ENCODE data around the gene HMGN4.

HMGN4 gene

GRCh38 chr6:26581164-26581915 is 43.2 kb downstream of the HMGN4 start:
- H3K4me3 ChIP-seq (ENCODE audit: low read length), result no peak overlapping the region
- TF ChIP-seq, protein P1, sequence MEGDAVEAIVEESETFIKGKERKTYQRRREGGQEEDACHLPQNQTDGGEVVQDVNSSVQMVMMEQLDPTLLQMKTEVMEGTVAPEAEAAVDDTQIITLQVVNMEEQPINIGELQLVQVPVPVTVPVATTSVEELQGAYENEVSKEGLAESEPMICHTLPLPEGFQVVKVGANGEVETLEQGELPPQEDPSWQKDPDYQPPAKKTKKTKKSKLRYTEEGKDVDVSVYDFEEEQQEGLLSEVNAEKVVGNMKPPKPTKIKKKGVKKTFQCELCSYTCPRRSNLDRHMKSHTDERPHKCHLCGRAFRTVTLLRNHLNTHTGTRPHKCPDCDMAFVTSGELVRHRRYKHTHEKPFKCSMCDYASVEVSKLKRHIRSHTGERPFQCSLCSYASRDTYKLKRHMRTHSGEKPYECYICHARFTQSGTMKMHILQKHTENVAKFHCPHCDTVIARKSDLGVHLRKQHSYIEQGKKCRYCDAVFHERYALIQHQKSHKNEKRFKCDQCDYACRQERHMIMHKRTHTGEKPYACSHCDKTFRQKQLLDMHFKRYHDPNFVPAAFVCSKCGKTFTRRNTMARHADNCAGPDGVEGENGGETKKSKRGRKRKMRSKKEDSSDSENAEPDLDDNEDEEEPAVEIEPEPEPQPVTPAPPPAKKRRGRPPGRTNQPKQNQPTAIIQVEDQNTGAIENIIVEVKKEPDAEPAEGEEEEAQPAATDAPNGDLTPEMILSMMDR (conservative IDR thresholded peaks at IDR 0.05; ENCODE audit: low read depth, low read length), result no peak
- no peak for DNase-seq (ENCODE audit: low read depth)

DNA sequence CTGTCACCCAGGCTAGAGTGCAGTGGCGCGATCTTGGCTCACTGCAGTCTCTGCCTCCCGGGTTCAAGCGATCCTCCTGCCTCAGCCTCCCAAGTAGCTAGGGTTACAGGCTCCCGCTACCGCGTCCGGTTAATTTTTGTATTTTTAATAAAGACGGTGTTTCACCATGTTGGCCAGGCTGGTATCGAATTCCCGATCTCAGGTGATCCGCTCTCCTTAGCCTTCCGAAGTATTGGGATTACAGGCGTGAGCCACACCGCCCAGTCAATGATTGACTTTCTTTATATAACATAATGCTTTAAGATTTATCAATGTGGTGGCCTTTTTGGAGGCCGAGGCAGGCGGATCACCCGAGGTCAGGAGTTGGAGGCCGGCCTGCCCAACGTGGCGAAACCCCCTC is 50.8 kb downstream of the HMGN4 start:
- DNase-seq (ENCODE audit: low read depth), result no peak
- TF ChIP-seq, protein P1 (conservative IDR thresholded peaks at IDR 0.05; ENCODE audit: low read depth, low read length), result no peak
- no peak overlapping the region for H3K4me3 ChIP-seq (ENCODE audit: low read length)

- DNase-seq (ENCODE audit: low read depth), result no peak
- no peak overlapping the region for H3K4me3 ChIP-seq (ENCODE audit: low read length)
- TF ChIP-seq, protein P1 (conservative IDR thresholded peaks at IDR 0.05; ENCODE audit: low read depth, low read length), result no peak
Observed at GRCh38 chr6:26592649-26593048, 54.5 kb downstream of the HMGN4 start.

DNA sequence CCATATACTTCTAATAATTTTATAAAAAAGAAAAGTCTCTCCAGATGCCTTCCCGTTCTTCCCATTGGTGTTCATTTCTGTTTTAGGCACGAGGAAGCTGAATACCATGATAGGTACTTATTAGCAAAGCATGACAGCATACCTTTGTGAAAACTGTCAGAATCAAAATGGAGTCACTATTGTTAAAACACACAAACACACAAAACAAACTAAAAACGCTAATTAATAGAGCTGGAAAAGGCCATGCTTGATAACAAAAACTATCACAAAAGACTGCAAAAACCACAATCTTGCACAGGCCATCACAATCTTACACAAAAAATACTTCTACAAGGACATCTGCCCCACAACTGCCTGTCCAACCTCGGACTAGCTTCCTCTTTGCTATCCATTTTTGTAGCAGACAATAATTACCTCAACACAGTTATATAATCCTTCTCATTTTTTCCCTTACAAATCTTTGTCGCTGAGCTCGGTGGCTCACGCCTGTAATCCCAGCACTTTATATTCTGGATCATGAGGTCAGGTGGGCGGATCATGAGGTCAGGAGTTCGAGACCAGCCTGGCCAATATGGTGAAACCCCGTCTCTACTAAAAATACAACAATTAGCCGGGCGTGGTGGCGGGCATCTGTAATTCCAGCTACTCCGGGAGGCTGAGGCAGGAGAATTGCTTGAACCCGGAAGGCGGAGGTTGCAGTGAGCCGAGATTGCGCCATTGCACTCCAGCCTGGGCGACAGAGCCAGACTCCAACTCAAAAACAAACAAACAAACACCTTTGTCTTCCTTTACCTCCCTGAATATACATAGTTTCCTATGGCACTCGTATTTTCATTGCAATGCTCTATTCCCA is 55.3 kb downstream of the HMGN4 start:
- H3K4me3 ChIP-seq (ENCODE audit: low read length), result no peak overlapping the region
- TF ChIP-seq, protein P1 (conservative IDR thresholded peaks at IDR 0.05; ENCODE audit: low read depth, low read length), result no peak
- no peak for DNase-seq (ENCODE audit: low read depth)

DNA sequence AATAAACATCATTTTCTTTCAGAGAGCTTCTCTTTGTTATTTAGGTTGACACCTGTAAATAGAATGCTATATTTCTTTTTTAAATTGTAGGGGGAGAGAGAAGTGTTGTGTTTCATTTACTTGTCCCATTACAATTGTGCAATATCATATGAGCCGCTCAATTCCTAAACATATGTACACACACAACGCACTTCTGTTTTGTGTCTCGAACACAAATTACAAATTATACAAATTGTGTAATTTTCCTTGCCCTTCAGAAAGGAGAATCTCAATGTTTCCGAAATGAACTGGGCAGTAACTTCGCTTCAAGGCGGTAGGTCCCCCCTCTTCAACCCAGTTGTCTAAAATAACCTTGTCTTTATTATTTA is 55.9 kb downstream of the HMGN4 start:
- TF ChIP-seq, protein P1 (conservative IDR thresholded peaks at IDR 0.05; ENCODE audit: low read depth, low read length), result no peak
- H3K4me3 ChIP-seq (ENCODE audit: low read length), result no peak overlapping the region
- no peak for DNase-seq (ENCODE audit: low read depth)

GRCh38 chr6:26594730-26595632 is 56.8 kb downstream of the HMGN4 start:
- DNase-seq (ENCODE audit: low read depth), result no peak
- TF ChIP-seq, protein P1 (conservative IDR thresholded peaks at IDR 0.05; ENCODE audit: low read depth, low read length), result no peak
- H3K4me3 ChIP-seq (ENCODE audit: low read length), result peak overlapping the region; percentile 99

Measured in retinal pigment epithelial cell (primary cell).